Progenitor cell of endocrine pancreas (in vitro differentiated cells): ENCODE data around the gene SZT2. TPM values are rescaled to one million over a fixed set of nuclear protein-coding genes. Genes with fewer than 3 reads are reported as not detected.
"Not testable (repeated sequence)": the region's sequence is repeated elsewhere in the genome, so short reads cannot be mapped to it uniquely, and the experiment has no call there.

Experiments
- DNase-seq: peaks from one replicate; pipeline ENCODE4 v3.0.0; 2021; ENCODE audit warnings: low spot score; ENCODE audit not compliant: unreplicated experiment
- H3K27ac Mint-ChIP-seq: 2 replicates; pipeline ENCODE4 v1.8.0; 2021; ENCODE audit warnings: mild to moderate bottlenecking, moderate library complexity, mixed read lengths
- H3K27me3 Mint-ChIP-seq: 2 replicates; pipeline ENCODE4 v1.8.0; 2021; ENCODE audit warnings: mixed read lengths
- H3K36me3 Mint-ChIP-seq: 2 replicates; pipeline ENCODE4 v1.8.0; 2022; ENCODE audit warnings: mixed read lengths; ENCODE audit not compliant: insufficient read depth
- H3K4me1 Mint-ChIP-seq: 2 replicates; pipeline ENCODE4 v1.8.0; 2021; ENCODE audit warnings: low read depth, mixed read lengths
- H3K4me3 Mint-ChIP-seq: 2 replicates; pipeline ENCODE4 v1.8.0; 2021; ENCODE audit warnings: low read depth, mild to moderate bottlenecking, moderate library complexity, mixed read lengths
- H3K9me3 Mint-ChIP-seq: 2 replicates; pipeline ENCODE4 v1.8.0; 2021; ENCODE audit warnings: low read depth, mixed read lengths
- total RNA-seq: library from RNA; stranded (reverse); gene quantifications from 2 replicates; pipeline ENCODE4 v1.2.1, GENCODE V29; 2021
- TF ChIP-seq, protein P1 (sequence below): fragments of 200-600 bp; sonication (generic); IDR thresholded peaks from one replicate; pipeline ENCODE4 v1.5.0; 2021; ENCODE audit warnings: antibody characterized with exemption, mild to moderate bottlenecking; ENCODE audit not compliant: unreplicated experiment

Gene SZT2
- total RNA-seq, 1 donor from 2014 or later: 75.4 TPM

GRCh38 chr1:43367026-43367903 is 22.4 kb upstream of the SZT2 start:
- H3K27ac Mint-ChIP-seq: peak overlapping the region; percentile 80
- no peaks in the 10 kb centered on the region for H3K27me3 Mint-ChIP-seq
- H3K4me3 Mint-ChIP-seq: peak overlapping the region; percentile 80
- H3K36me3 Mint-ChIP-seq: peaks cover 14% of the 10 kb centered on the region
- TF ChIP-seq, protein P1, sequence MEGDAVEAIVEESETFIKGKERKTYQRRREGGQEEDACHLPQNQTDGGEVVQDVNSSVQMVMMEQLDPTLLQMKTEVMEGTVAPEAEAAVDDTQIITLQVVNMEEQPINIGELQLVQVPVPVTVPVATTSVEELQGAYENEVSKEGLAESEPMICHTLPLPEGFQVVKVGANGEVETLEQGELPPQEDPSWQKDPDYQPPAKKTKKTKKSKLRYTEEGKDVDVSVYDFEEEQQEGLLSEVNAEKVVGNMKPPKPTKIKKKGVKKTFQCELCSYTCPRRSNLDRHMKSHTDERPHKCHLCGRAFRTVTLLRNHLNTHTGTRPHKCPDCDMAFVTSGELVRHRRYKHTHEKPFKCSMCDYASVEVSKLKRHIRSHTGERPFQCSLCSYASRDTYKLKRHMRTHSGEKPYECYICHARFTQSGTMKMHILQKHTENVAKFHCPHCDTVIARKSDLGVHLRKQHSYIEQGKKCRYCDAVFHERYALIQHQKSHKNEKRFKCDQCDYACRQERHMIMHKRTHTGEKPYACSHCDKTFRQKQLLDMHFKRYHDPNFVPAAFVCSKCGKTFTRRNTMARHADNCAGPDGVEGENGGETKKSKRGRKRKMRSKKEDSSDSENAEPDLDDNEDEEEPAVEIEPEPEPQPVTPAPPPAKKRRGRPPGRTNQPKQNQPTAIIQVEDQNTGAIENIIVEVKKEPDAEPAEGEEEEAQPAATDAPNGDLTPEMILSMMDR: no peak
- DNase-seq: no peak
- peaks cover 26% of the 10 kb centered on the region for H3K4me1 Mint-ChIP-seq
- no peaks in the 10 kb centered on the region for H3K9me3 Mint-ChIP-seq

DNA sequence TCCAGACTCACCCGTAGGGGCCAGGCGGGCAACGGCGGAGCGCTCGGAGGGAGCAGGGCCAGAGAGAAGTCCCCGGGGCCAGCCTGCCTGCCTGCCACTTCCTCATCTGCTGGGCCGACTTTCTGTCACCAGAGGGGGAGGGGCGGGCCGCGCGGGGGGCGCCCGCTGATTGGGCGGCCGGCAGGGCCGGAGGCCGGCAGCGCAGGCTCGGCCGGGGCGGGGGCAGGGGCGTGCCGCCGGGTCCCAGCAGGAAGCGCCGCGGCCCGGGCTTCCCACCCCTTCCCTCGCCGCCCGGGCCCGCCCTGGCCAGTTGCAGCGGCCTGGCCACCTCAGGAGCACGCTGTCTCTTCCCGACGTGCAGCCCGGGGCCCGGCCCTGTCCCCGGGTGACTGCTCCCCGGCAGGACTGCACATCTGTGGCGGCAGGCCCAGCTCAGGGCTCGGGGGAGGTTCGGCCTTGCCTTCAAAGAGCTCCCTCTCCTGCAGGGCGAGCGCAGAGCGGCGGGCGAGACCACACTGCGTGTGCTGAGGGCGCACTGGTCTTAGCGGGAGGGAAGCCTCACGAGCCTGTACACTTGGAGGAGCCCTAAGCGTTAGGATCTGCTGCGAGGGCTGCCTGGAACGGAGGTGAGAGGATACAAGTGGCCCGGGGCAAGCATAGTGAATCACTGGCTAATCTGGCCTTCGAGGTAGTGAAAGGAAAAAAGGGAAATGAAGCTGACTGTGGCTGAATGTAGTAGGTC is 21.6 kb upstream of the SZT2 start, which contains the start of gene ELOVL1:
TSS of gene ELOVL1 (minus strand) at position 108 of the 742 bp plus-strand sequence. CDS start 2,402 bp downstream, outside the sequence.
- H3K9me3 Mint-ChIP-seq: no peaks in the 10 kb centered on the region
- peak within 1 kb of the TSS; percentile 80 for H3K4me3 Mint-ChIP-seq
- TF ChIP-seq, protein P1: peak; percentile 31
- DNase-seq: peak; percentile 86
- H3K36me3 Mint-ChIP-seq: peaks cover 12% of the 10 kb centered on the region
- H3K4me1 Mint-ChIP-seq: peaks cover 26% of the 10 kb centered on the region
- no peaks in the 10 kb centered on the region for H3K27me3 Mint-ChIP-seq
- H3K27ac Mint-ChIP-seq: peak within 1 kb of the TSS; percentile 95

- TF ChIP-seq, protein P1: no peak
- DNase-seq: no peak
- peaks cover 26% of the 10 kb centered on the region for H3K4me1 Mint-ChIP-seq
- H3K4me3 Mint-ChIP-seq: peak overlapping the region; percentile 73
- no peaks in the 10 kb centered on the region for H3K9me3 Mint-ChIP-seq
- peaks cover 11% of the 10 kb centered on the region for H3K36me3 Mint-ChIP-seq
- H3K27me3 Mint-ChIP-seq: no peaks in the 10 kb centered on the region
- H3K27ac Mint-ChIP-seq: peak overlapping the region; percentile 95
Measured at GRCh38 chr1:43368646-43369020, 21.1 kb upstream of the SZT2 start.

GRCh38 chr1:43369779-43370178 is 19.9 kb upstream of the SZT2 start:
- not testable (repeated sequence) for H3K4me3 Mint-ChIP-seq, H3K9me3 Mint-ChIP-seq, H3K27ac Mint-ChIP-seq, DNase-seq, H3K27me3 Mint-ChIP-seq, H3K36me3 Mint-ChIP-seq
- H3K4me1 Mint-ChIP-seq: peaks cover 24% of the 10 kb centered on the region

DNA sequence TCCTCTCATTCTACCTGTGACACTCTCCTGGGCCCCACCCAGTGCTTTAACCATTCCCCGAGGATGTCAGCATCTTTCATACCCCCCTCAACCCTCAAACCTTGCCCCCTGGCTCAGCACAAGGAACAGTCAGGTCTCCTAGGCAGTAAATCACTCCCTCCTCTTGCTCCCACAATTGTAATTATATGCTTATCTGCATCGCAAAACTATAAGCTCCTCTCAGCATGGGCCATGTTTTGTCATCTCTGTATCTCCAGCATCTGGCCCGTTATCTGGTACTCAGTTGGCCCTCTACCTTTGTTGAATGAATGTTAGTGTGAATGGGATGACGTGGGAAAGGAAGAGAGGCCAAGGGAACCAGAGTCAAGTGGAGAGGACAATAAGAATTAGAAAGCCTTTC is 19.1 kb upstream of the SZT2 start:
- no peak for DNase-seq
- Mint-ChIP-seq H3K9me3 (no peaks in the 10 kb centered on the region), H3K4me1 (peaks cover 24% of the 10 kb centered on the region), H3K27me3 (no peaks in the 10 kb centered on the region), H3K4me3 (peak overlapping the region; percentile 32), H3K27ac (peak overlapping the region; percentile 60), H3K36me3 (peaks cover 3% of the 10 kb centered on the region)
- TF ChIP-seq, protein P1: no peak
